EL (cell line): ENCODE results near the gene HKDC1.

Experiments used
- DNase-seq: peaks from one replicate; pipeline ENCODE4 v3.0.0-alpha.2; 2016

Gene HKDC1

DNA sequence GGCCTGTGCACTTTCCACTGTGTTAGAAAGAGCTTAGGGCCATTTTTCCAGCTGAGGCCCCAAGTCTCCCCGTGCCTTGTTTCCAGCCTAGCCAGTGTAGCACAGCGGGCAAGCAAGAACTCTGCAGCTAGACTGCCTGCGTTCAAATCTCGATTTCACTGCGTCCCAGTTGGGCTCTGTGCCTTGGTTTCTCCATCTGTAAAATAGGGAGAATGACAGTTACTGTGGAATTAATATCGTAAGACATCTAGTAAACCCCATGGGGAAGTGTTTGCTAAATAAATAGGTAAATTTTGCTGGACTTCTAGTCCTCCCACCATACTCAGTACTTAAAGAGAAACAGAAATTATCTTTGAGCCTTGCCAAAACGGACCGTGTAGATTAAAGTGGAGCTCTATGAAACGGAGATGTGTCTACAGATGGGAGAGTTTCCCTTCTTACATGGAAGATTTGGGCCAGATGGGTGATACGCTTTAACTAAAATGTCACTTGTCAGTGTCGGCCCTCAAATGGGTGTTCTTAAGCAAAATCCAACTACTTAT lies 3.5 kb upstream of the HKDC1 start:
- no peak for DNase-seq

DNA sequence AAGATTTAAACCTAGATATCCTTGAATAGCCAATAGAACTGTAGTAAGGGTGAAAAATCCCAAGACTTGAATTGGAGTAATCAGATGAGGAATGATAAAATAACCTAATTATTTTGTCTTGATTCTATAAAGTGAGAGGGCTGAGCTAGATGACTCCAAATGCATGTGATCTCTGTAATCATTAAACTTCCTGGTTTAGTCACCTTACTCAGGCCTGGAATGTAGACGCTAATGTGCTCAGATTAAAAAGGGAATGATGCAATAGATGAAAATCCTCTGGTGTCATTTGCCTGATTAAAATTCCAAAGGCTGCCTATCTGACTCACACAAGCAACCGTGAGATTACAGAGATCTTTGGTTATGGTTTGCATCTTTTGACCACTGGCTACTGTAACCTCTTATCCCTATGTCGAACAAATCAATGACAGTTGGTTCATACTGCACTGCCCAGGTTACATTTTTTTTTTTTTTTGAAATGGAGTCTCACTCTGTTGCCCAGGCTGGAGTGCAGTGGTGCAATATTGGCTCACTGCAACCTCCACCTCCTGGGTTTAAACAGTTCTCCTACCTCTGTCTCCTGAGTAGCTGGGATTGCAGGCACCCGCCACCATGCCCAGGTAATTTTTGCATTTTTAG lies 2.9 kb upstream of the HKDC1 start:
- peak; percentile 92 for DNase-seq

DNA sequence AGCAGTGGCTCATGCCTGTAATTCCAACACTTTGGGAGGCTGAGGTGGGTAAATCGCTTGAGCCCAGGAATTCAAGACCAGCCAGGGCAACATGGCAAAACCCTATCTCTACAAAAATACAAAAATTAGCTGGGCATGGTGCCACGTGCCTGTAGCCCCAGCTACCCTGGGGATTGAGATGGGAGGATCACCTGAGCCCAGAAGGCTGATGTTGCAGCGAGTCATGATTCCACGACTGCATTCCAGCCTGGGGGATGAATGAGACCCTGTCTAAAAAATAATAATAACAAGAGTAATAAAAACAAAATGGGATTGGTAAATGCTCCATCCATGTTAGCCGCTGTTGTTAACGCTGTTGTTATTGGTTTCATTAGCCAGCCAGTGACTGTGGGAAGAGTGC lies 1.3 kb upstream of the HKDC1 start:
- DNase-seq = peak; percentile 67

DNA sequence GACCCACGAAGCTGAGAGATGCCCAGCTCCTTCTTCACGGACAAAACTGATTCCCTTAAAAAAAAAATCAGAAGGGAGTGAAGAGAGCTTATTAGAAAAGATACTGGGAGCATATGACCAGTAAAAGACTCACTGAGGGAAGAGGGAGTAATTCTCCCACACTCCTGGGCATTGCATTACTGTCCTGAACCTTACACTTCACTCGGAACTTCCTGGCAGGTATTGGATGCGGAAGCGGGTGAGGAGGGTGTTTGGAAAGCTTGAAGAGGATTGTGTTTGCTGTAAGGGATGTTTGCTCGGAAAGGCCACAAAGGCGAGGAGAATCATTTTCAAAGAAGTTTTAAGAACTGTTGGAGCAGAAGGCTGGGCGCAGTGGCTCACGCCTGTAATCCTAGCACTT lies 375 bp downstream of the HKDC1 start:
- no peak for DNase-seq

DNA sequence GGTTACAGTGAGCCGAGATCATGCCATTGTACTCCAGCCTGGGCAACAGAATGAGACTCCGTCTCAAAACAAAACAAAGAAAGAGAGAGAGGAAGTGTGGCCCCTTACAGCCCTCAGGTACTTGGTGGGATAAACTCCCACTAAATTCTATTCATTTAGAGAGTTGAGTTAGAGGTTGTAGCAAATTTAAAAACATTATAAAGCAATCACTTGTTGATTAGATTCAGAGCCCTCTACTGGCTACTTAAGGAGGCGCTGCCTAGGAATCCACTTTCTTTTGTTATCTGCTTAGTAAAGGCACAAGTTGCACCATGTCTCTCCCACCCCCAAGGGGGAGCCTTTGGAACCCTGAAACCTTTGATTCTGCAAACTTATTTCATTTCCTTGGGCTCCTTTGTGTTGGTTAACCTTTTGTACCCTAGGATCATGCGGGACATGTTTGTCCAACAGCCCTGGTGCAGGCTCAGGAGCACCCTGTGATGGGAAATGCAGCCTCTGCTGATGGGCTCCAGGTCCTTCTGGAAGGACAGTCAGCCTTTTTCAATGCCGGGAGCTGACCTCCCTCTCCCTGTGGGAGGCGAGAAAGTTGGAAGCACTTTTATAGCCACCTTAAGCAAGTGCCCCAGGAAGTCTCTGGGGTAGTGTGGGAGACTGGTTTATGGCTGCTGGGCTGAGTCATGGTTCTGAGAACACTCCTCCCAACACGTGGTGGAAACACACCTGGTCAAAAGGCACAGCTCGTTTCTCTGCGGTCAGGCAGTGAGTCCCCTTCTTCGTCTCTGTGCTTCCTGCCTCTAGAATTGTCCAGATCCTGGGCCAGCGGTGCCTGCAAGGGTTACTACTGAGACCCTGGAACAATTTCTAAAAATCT lies 2.3 kb downstream of the HKDC1 start:
- DNase-seq = peak; percentile 66

DNA sequence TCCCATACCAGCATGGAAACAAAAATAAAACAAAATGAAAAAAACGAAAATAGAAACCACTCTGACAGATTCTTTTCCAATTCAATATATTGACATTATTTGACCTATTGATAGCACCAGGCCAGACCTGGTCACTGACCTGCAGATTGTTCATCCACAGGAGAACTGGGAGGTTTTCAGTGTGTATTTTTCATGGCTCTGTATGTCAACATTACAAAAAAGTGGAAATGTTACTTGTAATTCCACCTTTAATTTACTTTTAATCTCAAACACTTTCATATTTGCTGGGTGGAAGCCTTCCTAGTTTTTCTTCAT lies 2.9 kb downstream of the HKDC1 start:
- DNase-seq = no peak

DNA sequence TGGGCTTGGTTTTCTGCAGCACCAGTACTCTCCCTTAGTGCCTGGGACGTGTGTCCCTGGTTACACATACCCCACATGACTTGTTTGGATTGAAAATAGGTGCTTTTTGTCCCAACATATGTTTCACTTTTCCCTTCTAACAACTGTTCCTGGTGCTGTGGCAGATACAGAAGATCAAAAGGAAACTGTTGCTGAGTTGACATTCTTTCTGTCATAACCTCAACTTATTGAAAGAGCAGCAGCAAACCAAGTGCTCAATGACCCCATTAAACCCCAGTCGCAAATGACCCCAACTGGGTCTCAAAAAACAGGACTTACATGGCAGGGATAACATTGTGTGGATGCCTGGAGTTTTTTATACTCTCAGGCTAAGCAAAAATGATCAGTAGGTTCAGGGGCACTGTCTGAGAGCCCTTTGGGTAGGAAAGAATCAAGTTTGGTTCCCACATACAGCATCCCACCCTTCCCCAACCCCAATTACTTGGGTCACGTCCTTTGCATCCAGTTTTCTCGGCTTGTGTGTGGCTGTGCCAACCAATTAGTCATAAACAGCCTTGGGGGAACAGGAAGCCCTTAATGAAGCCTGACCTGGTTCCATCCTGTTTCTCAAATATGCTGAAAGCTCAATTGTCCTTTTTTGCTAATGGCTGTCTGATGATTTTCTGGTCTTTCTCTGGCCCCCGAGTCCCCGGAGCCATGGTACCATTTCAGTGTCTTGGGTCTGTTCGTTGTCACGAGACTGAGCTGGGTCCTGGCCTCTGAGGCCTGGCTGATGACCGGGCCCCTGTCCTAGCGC lies 4.9 kb downstream of the HKDC1 start:
- DNase-seq = peak; percentile 62

DNA sequence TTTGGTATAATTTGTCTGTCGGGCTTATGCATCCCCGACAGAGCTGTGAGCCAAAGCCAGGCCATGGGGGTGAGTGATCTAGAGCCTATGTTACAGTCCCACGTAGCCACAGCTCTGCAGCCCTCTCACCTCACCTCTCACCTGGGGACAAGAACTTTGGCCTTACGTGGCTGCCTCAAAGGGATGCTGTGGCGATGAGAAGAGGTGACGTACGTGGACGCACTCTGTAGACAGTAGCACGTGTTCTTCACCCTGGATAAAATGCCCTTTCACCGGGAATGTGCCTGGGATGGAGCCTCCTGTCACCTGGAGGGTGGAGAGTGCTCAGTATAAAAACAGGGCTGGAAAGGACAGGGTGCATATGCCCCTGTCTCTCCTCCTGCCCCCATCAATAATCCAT lies 5.5 kb downstream of the HKDC1 start:
- DNase-seq = no peak

DNA sequence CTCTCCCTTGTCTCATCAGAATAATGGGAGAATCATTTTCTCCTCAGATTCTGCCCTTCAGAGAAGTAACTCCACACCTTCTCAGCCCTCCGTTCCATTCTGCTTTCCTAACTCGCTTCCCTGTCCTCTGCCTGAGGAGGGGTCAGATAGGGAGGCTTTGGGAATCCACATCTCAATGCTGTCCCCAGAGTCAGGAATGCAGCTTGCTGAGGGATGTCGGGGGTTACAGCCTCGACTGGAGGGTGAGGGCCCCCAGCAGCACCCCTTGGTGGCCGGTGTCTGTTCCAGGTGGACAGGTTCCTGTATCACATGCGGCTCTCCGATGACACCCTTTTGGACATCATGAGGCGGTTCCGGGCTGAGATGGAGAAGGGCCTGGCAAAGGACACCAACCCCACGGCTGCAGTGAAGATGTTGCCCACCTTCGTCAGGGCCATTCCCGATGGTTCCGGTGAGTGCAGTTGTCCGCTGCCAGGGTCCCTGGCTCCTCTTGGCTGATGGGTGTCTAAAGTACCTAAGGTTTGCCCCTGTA lies 6.9 kb downstream of the HKDC1 start:
- no peak for DNase-seq

DNA sequence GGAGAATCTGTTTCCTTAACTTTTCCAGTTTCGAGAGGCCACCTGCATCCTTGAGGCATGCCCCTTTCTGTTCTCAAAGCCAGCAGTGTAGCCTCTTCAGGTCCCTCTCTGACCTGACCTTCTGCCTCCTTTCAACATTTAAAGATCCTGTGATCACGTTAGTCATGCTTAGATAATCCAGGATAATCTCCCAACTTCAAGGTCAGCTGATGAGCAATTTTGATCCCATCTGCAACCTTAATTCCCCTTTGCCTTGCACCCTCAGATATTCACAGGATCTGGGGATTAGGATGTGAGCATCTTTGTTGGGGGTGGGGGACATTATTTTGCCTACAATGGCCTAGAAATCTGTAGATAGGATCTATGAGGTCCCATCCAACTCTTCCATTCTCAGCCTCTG lies 8.0 kb downstream of the HKDC1 start:
- DNase-seq = no peak

DNA sequence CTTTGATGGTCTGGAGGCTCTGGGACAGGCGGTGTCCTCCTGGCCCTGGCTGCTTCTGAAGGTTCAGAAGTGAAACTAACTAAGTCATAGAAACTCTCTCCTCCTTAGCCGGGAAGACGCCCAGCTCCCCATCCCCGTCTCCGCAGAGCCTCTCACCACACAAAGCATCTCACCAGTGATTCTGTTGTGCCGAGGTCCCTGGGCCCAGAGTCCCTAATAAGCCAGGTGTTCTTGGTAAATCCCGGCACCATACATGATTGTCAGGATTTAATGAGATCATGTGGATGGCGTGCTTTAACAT lies 9.4 kb downstream of the HKDC1 start:
- DNase-seq = no peak

DNA sequence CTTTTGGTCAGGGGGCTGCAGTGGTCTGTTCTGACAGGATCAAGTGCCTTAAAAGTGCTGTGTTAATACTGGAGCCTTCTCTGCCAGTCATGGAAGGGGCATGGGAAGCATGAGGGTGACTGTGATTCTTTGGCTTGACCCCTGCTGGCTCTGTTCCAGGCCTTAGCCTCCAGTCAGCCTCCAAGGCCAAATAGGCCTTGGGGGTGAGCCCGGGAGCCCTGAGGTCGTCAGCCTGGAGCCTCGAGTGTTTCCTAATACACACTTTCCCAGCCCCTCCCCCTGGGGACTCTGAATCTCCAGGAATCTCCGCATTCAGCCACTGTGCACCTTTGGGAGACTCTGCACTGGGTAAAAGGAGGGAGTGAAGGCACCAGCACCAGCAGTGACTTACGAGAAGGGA lies 10.0 kb downstream of the HKDC1 start:
- no peak for DNase-seq

DNA sequence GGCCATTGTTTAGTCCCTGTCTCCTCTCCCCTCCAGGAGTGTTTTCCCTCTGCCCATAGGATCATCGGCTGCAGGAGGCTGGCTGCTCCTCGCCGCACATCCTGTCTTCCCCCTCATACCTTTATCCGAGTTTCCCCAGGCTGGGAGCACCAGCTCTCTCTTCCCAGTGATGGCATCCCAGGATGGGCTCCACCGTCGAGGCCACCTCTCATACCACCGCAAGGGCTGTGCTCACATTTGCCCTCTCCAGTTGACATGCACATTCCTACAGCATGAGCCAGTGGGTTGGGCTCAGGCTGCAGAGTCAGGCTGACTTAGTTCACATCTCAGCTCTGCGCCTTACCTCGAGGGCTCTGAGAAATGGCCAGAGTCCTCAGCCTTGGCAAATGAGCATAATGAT lies 12.1 kb downstream of the HKDC1 start:
- peak; percentile 92 for DNase-seq

DNA sequence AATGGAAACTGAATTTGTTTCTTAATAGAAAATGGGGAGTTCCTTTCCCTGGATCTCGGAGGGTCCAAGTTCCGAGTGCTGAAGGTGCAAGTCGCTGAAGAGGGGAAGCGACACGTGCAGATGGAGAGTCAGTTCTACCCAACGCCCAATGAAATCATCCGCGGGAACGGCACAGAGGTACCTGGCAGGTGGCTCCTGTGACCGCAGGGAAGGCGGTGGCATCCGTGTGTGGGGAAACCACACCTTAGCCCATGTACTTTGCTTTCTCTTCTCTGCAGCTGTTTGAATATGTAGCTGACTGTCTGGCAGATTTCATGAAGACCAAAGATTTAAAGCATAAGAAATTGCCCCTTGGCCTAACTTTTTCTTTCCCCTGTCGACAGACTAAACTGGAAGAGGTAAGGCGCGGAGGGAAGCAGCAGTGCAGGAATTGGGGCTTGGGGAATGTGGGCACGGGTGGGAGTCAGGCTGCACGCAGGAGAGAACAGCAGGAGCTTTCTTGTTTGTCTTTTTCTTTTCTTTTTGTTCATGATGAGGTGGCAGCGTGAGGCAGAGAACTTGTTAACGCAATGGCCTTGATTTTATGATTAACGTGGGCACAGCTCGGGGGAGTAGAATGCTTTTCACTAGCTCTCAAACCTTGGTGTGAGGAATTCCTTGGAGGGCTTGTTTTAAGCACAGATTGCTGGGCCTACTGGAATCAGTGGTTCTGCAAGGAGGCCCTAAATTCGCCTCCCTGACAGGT lies 12.8 kb downstream of the HKDC1 start:
- DNase-seq = no peak

DNA sequence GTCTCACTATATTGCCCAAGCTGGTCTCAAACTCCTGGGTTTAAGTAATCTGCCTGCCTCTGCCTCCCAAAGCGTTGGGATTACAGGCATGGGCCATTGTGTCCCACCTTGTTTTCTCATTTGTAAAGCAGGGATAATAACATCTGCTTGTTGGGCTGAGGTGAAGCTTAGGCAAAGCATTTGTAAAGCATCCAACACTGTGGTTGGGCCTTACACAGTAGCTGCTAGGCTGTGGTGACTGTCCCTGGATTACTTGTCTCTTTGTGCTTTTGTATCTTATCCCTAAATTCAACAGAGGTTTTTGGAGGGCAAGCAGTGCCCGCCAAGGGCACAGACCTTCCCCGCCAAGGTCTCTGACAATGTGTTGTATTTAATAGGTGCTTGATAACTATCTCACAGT lies 14.3 kb downstream of the HKDC1 start:
- DNase-seq = no peak

DNA sequence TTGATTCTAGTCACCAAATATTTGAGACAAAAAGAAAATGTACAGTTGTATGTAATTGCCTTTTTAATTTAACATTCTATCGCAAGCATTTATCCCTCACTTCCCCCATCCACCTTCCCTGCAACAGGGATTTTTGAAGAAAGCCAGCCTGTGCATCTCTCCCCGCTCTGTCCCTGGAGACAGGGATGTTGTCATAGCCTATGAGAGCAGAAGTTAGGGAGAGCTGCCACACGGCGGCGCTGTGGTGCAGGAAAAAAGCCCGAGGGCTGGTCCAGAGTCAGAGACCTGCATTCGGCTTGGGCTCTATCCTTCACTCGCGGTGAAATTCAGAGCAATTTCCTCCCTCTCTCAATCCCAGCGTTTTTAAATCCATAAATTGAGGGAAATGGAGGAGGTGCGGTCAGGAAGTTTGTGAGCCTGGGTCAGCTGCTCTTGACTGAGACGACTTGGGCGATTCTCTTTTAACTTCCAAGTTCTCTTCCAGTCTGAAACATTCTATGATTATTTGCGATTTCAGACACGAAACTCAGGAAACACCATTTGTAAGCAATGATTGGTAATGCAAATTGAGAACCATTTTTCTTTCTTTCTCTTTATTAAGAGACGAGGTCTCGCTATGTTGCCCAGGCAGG lies 17.5 kb downstream of the HKDC1 start:
- DNase-seq = peak; percentile 78

DNA sequence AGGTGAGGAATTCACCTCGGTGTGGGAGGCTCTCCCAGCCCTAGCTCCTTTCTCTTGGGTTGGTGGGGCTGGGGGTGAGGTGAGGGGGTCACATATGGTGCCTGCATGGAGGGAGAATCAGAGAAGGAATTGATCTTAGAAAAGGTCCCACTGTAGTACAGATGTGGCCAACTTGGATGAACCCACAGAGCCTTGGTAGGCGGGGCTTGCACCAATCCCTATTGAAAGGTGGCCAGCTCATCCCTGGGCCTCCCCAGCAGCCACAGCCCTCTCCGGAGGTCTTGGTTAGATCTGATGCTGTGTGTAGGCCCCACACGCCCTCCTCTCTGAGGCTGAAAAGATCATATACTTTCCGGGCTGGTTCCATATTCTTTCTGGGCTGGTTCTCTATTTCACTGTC lies 19.0 kb downstream of the HKDC1 start:
- DNase-seq = no peak

DNA sequence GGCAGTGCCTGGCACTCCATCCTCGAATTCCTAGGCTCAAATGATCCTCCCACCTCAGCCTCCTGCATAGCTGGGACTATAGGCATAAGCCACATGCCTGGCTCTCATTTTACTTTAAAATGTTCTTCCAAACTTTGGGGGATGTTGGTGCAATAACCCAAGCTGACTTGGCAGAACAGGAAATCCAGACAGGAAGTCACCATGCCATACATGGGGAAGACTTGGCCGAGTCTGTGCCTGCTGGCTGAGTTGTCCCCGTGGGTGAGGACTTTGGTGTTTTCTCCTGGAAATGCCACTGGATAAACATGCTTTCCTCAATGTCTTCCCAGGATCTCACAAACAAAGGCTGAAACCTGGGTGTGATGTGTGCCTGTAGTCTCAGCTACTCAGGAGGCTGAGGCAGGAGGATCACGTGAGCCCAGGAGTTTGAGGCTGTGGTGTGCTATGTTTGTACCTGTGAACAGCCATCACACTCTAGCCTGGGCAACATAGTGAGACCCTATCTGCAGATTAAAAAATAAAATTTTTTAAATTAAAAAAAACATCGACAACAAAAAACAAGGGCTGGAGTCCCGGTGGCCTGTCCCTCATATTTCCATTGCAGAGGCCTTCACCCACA lies 19.8 kb downstream of the HKDC1 start:
- DNase-seq = peak; percentile 27

DNA sequence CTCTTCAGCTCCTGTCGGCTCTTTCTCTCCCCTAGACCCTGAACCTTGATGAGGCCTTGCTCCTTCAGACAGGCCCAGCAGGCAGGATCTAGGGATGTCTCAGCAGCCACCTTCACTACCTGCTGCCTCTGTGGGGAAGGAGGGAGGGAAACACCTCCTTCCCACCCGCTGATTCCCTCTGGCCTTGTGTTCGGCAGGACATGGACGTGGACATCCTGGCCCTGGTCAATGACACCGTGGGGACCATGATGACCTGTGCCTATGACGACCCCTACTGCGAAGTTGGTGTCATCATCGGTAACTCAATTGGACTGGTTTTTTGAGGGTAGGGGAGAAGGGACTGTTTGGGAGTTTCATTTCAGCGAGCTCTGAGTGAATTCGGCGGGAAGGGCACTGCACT lies 20.3 kb downstream of the HKDC1 start:
- no peak for DNase-seq

DNA sequence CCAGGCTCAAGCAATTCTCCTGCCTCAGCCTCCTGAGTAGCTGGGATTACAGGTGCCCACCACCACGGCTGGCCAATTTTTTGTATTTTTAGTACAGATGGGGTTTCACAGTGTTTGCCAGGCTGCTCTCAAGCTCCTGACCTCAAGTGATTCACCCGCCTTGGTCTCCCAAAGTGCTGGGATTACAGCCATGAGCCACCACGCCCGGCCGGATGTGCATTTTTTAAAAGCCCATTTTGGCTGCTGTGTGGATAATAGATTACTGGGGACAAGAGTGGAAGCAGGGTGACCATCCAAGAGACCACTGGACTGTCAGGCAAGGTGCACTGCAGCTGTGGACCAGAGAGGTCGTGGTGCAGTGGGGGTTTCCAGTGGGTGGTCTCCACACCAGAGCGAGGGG lies 21.4 kb downstream of the HKDC1 start:
- DNase-seq = peak; percentile 78

DNA sequence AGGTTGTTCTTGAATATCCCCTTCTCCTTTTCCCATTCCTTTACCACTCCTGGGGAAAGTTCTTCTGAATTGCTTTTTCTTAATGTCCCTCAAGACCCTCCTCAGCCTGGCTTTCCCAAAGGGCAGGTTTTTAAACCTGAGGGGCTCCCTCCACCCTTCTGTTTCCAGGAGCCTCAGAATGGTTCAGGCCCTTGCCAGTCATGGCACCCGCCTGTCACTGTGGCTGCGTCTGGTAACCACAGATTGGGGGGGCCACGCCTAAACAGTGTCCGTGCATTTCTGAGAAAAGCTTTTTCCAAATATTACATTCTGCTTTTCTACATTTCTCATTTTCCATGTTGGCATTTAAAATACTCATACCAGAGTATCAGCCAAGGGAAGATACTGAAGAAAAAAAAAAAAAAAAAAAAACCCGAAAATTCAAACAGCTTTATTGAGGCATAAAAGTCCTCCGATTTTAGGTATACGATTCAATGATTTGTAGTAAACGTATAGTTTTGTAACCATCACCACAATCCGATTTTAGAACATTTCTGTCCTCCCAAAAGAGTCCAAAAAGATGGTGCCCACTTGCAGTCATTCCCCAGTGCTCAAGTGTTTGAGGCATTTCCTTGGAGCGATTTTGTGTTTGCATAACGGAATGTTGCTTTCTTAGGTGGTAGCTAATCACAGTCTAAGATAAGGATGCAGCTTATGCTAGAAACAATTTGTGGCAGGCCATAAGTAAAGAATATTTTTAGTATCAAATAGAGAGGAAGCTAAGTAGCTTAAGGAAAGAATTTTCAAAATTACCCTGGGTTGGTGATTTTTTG lies 22.1 kb downstream of the HKDC1 start:
- no peak for DNase-seq
